LNCaP clone FGC (cell line): ENCODE results near the gene SNX14.
"Not testable (repeated sequence)": the region's sequence is repeated elsewhere in the genome, so short reads cannot be mapped to it uniquely, and the experiment has no call there.

Source experiments
- DNase-seq: peaks from one replicate; pipeline ENCODE4 v3.0.0-alpha.2; 2011; ENCODE audit warnings: low read depth
- H3K4me3 ChIP-seq: 2 replicates; pipeline ENCODE4 v1.5.1; 2011; ENCODE audit warnings: mild to moderate bottlenecking, low read depth, low read length, control low read depth
- TF ChIP-seq, protein P1 (sequence below): IDR thresholded peaks from 2 replicates; pipeline ENCODE4 v1.5.1; 2012; ENCODE audit warnings: mild to moderate bottlenecking; ENCODE audit not compliant: control insufficient read depth, insufficient read depth; ENCODE audit errors: extremely low read depth

SNX14 gene

DNA sequence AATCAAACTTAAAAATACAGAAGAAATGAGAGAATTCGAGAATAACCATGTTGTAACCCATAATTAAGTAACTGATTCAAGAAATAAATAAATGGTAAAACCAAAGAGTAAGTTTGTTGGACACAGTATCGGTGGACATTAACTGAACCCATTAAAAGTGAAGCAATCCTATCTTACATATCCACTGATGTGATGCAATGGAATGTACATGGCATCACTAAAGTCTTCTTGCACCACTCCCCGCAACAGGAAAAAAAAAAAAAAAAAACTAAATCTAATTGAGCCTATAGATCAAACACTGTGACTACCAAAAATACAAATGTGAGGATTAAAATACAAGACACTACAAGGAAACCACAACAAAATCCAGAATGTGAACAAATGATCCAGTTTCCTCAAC, 7.9 kb downstream of the SNX14 start:
- no peak for DNase-seq
- no peak overlapping the region for H3K4me3 ChIP-seq
- TF ChIP-seq, protein P1, sequence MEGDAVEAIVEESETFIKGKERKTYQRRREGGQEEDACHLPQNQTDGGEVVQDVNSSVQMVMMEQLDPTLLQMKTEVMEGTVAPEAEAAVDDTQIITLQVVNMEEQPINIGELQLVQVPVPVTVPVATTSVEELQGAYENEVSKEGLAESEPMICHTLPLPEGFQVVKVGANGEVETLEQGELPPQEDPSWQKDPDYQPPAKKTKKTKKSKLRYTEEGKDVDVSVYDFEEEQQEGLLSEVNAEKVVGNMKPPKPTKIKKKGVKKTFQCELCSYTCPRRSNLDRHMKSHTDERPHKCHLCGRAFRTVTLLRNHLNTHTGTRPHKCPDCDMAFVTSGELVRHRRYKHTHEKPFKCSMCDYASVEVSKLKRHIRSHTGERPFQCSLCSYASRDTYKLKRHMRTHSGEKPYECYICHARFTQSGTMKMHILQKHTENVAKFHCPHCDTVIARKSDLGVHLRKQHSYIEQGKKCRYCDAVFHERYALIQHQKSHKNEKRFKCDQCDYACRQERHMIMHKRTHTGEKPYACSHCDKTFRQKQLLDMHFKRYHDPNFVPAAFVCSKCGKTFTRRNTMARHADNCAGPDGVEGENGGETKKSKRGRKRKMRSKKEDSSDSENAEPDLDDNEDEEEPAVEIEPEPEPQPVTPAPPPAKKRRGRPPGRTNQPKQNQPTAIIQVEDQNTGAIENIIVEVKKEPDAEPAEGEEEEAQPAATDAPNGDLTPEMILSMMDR = no peak

DNA sequence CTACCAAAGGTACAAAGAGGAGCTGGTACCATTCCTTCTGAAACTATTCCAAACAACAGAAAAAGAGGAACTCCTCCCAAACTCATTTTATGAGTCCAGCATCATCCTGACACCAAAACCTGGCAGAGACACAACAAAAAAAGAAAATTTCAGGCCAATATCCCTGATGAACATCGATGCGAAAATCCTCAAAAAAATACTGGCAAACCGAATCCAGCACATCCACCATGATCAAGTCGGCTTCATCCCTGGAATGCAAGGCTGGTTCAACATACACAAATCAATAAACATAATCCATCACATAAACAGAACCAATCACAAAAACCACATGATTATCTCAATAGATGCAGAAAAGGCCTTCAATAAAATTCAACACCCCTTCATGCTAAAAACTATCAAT, 10.8 kb downstream of the SNX14 start:
- not testable (repeated sequence) for DNase-seq, H3K4me3 ChIP-seq

- TF ChIP-seq, protein P1 = no peak
- DNase-seq = no peak
- H3K4me3 ChIP-seq = no peak overlapping the region
These were observed 12.1 kb downstream of the SNX14 start for GRCh38 chr6:85581572-85581971.

DNA sequence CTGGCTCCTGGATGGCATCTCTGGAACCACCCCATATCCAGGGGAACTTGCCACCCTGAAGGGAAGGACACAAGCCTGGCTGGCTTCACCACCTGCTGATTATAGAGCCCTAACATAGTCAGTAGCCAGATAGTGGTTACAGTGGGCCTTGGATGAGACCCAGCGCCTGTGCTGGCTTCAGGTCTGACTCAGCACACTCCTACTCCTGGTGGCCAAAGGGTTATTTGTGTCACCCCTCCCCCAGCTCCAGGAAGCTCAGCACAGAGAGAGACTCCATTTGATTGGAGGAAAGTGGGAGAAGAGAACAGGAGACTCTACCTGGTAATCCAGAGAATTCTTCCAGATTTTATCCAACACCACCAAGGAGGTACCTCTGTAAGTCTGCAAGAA, 12.8 kb downstream of the SNX14 start:
- no peak overlapping the region for H3K4me3 ChIP-seq
- TF ChIP-seq, protein P1 = no peak
- no peak for DNase-seq

DNA sequence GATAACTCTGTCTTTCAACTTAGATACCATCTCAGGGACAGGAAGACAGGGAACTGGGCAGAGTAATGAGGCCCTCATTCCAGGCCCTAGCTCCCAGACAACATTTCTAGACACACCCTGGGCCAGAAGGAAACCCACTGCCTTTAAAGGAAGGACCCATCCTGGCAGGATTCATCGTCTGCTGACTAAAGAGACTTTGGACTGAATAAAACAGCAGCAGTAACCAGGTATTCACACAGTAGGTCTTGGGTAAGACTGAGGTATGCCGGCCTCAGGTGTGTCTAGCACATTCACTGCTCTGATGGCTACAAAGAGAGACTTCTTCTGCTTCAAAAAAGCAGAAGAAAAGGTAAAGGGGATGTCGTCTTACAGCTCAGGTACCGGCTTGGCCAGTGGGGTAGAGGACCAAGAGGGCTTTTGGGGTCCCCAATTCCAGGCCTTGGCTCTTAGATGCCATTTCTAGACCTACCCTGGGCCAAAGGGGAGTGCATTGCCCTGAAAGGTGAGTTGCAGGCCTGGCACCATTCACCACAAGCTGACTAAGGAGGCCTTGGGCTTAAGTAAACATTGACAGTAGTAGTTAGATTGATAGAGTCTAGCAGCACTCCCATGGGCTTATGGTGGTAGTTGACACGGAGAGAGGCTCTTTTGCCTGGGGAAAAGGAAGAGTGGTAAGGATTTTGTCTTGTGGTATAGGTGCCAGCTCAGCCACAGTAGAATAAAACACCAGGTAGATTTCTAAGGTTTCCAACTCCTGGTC, 13.4 kb downstream of the SNX14 start:
- TF ChIP-seq, protein P1 = no peak
- DNase-seq = no peak
- H3K4me3 ChIP-seq = no peak overlapping the region

DNA sequence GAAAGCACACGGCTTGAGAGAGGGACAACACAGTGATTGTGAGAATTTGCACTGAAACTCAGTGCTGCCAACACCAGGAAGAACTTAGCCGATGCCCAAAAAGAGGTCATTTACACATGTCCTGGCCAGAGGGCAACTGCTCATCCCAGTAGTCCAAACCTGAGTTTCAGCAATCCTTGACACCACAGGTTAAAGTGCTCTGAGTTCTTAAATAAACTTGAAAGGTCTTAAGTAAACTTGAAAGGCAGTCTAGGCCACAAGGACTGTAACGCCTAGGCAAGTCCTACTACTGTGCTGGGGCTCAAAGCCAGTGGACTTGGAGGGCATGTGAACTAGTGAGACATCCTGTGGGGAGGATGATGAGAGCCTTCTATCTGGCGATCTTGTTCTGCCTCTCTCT, 14.1 kb downstream of the SNX14 start:
- H3K4me3 ChIP-seq = no peak overlapping the region
- DNase-seq = peak; percentile 37
- TF ChIP-seq, protein P1 = no peak

GRCh38 chr6:85576476-85576875, 17.2 kb downstream of the SNX14 start:
- no peak for DNase-seq
- no peak overlapping the region for H3K4me3 ChIP-seq
- TF ChIP-seq, protein P1 = no peak
